HTR-8/SVneo (cell line): ENCODE measurements around the gene ZC3H8.

Source experiments
- DNase-seq: peaks from one replicate; pipeline ENCODE4 v3.0.0; 2011; ENCODE audit warnings: low spot score, mixed read lengths; ENCODE audit not compliant: insufficient read length
- FAIRE-seq: peaks from 2 replicates; lab custom pipeline; 2011; peaks lifted over from hg19 to GRCh38; lab: Jason Lieb, UNC

ZC3H8 gene

DNA sequence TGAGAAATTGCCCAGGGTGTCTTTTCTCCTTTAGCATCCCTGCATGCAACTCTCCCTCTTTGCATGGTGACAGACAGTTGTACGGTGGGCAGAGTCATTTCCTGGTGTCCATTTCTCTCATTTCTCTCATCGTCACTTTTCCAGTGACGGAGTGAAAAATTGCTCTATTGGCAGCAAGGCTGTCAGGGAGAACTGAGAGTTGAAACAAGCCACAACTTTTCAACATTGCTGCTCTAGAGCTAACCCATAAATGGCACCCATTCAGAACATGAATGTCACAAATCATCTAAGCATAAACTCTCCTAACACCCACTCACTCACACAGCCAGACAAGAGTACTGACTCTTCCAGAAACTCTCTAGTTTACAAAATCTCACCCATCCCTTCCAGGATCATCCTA lies 55.7 kb downstream of the ZC3H8 start:
- no peak for FAIRE-seq
- DNase-seq: no peak

DNA sequence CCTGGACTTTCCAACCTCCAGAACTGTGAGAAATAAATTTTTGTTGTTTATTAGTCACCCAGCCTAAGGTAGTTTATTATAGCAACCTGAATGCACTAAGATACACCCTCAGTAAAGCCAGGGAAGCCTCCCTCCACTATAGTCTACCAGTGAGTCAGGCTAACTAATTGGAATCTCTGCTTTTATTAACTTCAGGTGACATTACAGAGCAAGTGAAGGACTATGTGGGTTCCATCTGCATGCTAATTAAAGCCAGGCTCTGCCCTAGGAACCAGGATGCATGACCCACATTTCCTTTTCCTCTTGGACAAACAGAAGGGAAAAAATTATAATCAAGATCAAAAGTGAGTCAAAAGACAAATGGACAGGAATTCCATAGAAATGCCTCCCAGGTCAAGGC lies 56.1 kb downstream of the ZC3H8 start:
- FAIRE-seq (no peak), DNase-seq (no peak)

DNA sequence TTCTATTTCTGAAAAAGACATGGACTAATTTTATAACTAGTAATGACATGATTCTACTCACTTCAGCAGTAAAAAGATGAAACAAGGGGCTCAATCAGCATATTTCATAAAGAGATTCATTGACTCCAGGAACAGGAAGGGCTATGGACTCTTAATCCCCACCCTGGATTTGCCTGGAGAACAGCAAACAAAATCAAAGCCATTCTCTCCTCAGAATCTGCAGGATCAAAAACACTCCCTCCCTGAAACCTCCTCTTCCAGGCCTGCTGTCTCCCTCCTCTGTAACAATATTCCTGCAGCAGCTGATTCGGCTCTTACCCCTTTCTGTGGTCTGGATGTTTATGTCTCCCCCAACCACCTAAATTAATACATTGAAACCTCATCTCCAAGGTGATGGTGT lies 57.0 kb downstream of the ZC3H8 start:
- FAIRE-seq: no peak
- no peak for DNase-seq

DNA sequence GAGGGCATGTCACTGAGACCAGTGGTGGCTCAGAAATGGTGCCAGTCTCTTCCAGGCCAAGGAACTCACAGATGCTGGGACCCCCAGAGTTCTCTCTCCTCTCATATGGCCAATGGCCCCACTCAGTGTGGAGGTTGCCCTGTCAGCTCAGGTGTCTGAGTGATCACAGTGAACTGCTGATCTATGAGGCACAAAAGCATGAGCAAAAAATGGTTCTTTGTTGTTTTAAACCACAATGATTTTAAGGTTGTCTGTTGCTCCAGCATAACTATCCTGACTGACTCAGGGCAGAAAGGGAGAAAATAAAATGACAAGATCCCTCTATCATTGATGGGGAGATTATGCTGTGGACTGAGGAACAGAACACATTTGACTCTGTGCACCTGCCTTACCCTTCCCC lies 58.9 kb downstream of the ZC3H8 start:
- FAIRE-seq (no peak), DNase-seq (no peak)

DNA sequence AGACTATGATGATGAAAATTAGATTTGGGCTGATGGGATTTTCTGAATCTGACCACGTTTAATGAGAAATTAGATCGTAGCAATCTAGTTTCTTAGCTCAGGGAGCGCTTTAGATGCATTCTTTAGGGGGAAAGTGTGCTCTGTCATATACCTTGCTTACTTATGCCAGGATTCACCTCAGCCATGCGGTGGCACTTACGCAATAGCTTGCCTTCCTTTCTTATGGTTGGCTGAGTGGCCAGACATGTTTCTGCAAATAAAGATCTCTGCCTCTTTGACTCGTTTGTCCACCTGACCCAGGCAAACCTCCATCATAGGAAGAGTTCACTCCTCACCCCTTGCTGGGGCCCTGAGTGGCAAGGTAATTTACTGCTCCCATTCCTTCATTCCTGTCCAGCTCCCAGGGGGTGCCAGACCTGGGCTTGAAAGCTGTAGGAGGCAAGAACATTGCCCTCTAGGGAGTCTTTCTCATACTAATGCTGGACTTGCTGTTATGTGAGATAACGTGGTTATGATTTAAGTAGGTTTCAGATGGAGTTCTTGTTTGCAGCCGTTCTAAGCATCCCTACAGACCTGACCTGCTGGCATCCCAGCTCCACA lies 59.6 kb downstream of the ZC3H8 start:
- FAIRE-seq (no peak), DNase-seq (no peak)

DNA sequence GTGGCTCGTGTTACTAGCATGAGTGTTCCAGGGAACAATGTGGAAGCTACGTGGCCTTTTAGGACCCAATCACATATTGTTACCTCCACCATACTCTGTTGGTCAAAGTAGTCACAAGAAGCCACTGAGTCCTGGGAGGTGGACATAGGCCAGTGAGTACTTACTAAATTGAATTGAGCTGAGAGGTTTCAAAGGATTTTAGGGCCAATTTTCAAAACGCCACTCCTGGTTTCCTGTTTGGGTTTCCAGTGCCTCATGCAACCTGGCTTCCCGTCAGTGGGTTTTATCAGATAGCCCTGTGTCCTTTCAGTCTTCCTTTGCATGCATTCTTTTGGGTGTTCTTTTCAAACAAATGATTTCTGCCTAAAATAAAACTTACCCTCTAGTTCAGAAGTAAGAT lies 60.4 kb downstream of the ZC3H8 start:
- no peak for DNase-seq
- no peak for FAIRE-seq

DNA sequence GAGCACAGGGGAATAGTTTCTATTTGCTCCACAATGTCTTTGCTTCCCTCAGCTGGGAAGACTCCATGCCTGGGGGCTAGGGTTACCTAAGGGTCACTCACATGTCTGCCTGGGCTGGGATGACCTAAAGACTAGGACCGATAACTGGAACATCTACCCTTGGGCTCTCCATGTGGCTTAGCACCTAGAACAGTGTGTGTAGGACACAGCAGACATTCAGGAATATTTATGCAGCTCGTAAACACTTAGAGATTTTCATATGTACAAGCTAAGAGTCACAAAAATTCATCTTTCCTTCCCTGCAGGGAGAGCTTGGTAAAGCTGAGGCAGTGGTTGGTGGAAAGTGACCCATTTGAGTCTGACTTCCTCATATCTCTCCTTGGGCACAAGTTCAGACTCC lies 60.8 kb downstream of the ZC3H8 start:
- FAIRE-seq (no peak), DNase-seq (no peak)

DNA sequence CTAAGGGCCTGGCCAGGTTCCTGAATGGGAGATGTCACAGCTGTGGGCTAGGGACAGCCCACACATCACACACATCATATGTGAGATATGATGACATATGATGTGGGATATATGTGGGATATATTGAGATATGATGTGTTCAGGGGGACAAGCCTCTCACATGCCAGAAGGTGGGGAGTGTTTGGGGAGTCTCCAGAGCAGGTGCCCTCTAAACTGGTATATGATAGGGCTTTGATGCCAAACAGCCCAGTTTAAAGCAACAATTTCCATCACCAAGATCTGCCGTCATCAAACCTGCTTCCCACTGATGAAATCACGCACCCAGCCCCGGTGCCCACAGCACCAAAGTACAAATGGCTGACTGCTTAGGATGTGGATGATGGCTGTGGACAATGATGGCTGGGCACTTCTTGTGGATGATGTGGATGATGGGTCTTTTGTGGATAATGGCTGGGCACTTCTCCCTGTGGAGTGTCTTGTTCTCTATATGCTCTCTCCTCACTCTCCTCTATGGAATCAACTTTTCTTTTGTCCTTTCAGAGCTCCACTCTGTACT lies 65.8 kb downstream of the ZC3H8 start:
- FAIRE-seq (no peak), DNase-seq (no peak)

DNA sequence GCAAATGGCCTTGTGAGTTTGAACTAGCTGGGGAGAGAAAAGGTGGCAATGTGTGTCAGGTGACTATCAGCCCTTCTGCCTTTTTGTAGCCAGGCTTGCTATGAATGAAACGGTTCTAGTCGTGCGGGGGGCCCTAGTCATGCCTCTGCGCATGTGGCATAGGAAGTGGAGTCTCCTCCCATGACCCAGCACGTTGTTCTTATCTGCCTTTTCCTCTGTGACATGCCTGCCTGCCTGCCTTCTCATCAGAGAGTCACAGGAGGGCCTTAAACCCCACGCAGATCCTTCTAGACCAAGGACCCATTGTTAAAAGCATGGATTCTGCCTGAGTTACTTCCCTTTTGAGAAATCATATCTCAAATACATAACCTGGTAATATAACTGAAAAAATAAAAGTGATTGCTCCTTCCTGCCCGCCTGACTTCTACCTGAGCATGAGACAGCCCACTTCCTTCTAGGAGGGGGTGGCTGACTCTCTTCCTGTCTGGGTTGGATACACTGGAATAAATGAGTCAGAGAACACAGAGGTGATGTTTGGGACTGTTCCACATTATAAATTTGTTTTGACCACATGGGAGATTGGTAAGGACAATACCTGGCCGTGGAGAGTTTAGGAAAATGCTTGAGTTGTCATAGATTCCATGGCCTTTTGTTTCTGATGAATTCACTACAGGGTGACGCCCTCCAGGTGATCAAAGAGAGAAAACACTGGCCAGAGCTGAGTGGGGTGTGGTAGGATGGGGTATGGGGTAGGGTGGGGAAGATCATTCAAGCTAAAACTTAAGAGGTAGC lies 66.8 kb downstream of the ZC3H8 start:
- peak; percentile 52 for FAIRE-seq
- DNase-seq: no peak

DNA sequence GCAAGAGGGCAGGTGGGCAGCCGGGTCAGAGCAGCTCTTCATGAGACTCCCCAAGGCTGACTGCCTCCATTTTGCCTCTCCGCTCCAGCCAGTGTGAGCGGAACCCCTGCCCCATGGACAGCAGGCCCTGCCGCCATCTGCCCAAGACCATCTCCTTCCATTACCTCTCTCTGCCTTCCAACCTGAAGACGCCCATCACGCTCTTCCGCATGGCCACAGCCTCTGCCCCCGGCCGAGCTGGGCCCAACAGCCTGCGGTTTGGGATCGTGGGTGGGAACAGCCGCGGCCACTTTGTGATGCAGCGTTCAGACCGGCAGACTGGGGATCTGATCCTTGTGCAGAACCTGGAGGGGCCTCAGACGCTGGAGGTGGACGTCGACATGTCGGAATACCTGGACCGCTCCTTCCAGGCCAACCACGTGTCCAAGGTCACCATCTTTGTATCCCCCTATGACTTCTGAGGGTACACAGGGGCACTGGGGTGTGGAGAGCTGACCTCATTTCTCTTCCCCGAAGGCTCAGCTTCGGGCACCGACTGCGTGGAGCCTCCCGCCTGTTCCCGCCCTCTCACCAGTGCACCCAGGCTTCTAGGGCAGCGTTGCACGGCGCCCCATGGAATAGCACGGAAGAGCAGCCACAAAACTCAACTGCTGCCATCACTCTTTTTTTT lies 67.7 kb downstream of the ZC3H8 start:
- FAIRE-seq: no peak
- no peak for DNase-seq

DNA sequence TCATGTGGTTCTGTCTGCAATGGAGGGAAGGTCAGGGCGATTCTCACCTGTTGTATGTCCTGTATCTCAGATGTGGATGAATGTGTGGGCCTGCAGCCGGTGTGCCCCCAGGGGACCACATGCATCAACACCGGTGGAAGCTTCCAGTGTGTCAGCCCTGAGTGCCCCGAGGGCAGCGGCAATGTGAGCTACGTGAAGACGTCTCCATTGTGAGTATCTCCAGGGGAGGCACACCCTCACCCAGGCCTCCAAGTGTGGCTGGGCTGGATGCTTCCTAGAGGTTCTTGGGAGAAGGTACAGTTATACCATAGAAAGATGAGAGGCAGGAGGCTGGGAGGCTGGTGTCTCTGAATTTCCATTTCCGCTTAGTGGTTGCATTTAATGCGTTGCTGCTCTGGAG lies 69.7 kb downstream of the ZC3H8 start:
- DNase-seq (no peak), FAIRE-seq (no peak)

DNA sequence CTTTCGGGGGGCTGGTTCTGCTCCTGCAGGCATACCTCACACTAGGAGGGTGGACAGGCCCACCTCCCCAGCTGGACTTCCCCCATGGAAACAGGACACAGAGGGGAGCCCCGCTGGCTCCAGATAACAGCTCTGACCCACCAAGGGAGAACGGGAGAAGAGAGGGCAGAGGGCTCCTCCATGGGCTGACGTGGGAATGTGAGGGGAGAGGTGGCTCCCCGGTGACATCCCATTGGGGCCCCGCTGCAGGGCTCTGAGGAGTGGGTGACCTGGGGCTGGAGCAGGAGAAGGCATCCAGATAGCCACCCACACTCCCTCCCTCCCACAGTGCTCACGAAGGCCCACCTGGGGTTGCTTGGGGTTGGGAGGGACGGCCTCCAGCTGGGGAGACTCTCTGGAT lies 70.7 kb downstream of the ZC3H8 start:
- FAIRE-seq: no peak

DNA sequence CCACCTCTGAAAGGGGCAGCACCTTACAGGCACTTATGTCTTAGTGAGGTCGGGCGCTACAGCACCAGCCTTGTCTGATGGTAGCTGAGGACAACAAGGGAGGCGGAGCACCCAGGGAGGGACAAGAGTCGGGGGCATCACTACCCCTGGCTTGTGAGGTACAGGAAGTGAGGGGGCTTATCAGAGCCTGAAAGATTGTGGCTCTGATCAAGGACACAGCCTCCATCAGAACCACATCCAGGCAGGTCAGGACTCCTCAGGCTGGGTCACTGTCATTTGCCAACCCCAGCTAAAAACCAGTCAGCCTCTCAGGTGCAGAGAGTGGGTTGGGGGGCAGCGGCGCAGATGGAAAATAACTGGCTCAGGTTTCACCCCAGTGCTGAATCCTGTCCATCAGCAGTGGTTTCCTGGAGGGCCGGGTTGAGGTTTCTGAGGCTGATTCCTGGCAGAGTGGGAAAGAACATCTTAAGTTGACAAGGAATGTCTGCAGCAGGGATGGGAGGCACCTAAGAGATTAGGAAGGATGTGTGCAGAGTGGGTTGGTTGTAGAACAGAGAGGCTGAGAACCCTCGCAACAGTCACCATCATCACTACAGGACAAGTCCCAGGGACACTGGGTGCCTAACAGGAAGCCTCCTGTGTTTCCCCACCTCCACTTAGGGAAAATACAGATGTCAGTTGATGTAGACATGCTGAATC lies 71.4 kb downstream of the ZC3H8 start:
- DNase-seq (no peak), FAIRE-seq (no peak)

More for the DNA sequence above, 70.7 kb downstream of the ZC3H8 start:
- no peak for DNase-seq

DNA sequence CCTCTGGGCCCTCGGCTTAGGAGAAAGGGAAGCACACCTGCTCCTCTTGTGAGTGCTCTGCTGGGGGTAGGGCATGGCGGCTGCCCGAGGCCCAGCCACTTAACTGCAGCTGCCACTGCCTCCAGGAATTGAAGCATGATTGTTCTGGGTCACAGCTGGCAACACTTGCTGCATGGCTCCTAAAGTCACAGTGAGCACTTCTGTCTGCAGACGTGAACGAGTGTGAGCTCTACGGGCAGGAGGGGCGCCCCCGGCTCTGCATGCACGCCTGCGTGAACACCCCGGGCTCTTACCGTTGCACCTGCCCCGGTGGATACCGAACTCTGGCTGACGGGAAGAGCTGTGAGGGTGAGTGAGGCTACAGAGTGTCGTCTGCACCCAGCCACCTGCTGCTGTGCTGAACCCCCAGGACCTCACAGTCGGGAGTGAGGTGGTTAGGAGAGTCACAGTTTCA lies 72.2 kb downstream of the ZC3H8 start:
- FAIRE-seq (no peak), DNase-seq (no peak)

DNA sequence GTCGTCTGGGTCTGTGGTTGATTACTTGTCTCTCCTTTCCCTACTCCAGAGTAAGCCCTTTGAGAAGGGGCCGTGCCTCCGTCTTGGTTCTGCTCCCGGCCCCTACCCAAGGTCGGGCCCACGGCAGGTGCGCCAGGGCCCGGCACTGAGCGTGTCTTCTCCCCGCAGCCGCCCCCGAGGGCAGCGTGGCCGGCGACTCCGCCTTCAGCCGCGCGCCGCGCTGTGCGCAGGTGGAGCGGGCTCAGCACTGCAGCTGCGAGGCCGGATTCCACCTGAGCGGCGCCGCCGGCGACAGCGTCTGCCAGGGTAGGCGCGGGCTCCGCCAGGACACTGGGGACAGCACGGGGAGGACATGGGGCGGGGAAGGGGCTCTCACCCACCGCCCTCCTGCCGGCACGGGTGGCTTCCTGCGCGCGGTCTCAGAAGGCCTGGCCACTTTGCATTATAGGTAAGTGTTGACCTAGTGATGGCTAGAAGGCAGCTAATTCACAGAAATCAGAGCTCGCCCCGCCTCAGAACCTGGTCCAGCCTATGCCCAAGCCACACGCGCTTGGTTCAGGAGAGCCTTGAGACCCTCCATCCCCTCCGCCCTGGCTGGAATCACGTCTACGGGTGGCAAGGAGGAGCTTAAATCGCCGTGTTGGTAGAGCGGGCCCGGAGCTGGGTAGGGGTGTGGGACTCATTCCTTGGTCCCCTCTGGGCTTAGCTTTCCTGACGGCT lies 73.1 kb downstream of the ZC3H8 start:
- FAIRE-seq: no peak
- no peak for DNase-seq

DNA sequence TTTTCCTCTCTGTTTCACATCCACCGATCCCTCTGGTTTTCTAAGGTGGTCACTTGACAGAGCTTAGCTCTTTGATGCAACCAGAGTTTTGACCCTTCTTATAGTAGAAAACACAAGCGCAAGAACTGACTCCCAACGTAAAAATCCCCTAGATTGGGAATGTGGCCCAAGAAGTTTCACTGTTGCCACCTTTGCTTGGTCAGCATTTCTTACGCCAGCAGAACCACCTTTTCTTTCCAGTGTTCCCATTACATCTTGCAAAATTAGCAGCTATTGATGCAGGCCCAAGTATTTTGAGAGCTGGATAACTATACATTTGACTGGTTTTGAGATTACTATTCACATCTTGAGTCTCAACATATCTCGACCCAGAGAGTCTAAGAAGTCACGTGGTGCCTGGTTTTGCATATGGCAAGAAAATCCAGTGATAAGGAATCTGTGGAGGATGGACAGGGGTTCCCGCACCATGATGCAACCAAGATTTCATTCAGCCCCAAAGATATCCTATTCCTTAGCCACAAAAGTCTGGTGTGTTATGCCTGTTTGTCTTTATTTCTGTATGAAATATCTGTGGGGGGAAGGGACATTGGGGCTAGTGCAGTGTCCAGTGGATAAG lies 78.8 kb downstream of the ZC3H8 start:
- no peak for DNase-seq
- FAIRE-seq: no peak

DNA sequence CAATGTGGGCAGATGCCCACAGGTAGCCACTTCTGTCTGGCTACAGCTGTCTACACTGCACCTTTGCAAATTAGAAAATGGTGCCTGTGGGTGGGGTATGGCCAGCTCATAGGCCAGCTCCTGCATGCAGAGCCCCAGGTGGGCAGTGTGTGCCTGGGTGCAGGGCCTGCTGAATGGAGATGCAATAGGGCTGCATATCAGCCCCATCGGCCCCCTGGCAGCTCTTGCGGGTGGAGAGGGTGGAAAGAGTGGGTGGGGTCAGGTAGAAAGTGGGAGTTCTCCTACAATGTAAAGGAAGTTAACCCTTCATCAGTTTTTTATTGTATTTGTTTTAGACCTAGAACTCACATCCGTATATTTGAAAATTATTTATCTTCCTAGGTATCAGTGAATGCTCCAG lies 79.5 kb downstream of the ZC3H8 start:
- FAIRE-seq: no peak

DNA sequence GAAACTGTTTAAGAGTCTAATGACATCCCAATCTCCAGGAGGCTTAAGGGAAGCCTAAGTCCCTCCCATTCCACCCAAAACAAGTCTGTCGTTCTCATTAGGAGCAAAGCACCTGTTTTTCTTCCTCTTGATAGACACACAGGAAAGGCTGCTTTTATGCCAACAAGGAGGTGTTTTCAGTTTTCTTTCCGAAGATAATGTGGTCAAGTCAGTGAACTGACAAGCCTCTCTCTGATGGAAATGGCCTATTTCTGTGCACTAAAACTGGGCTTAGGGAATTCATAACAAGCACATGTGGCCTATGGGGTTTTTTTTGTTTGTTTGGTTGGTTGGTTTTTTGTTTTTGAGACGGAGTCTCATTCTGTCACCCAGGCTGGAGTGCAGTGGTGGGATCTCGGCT lies 80.5 kb downstream of the ZC3H8 start:
- no peak for DNase-seq
- FAIRE-seq: no peak

More for the DNA sequence above, 79.5 kb downstream of the ZC3H8 start:
- no peak for DNase-seq

DNA sequence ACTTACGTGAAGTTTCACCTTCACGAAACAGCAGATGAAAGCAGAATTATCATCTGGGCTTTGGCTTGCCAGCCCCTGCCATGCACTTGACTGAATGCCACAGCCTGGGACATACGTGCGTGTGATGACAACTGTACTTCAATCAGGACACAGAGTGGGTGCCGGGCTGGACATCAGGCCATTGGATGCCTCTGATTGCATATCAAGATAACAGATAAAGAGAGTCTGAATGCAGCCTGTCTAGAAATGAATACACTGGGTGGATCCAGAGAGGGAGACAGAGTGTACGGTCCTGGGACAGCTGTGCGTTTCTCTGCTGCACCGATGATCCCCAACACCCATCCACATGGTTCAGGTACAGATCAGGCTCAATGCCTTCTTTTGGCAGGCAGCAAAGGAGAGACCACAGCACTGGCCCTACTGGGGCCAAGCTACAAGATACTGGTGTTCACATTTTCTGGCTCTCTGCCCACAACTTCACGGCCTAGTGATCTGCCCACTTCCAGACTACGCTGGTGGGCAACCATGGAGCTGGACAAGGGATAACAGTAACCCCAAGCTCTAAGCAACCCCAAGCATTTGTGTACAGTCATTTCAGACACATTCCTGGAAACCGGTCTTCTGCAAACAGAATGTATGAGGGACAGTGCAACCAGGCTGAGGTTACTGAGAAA lies 81.1 kb downstream of the ZC3H8 start:
- FAIRE-seq (no peak), DNase-seq (no peak)
